ENCODE data around the gene ZDHHC11B.
"Not testable (repeated sequence)": the region's sequence is repeated elsewhere in the genome, so short reads cannot be mapped to it uniquely, and the experiment has no call there.

ZDHHC11B gene

GRCh38 chr5:682216-682615 lies 102.3 kb downstream of the ZDHHC11B start:
- not testable (repeated sequence) for H3K36me3 ChIP-seq (ENCODE audit: control insufficient read depth in 5 of 5, insufficient read depth in 5 of 5, low read length in 5 of 5); H3K4me1 ChIP-seq (ENCODE audit: control insufficient read depth in 5 of 5, insufficient read depth in 5 of 5, low read length in 5 of 5)

GRCh38 chr5:681317-682191 lies 103.0 kb downstream of the ZDHHC11B start:
- not testable (repeated sequence) for H3K9ac ChIP-seq (ENCODE audit: low read length in 5 of 5); H3K27me3 ChIP-seq (ENCODE audit: control insufficient read depth in 5 of 5, insufficient read depth in 4 of 5, low read length in 5 of 5); H3K27ac ChIP-seq (ENCODE audit: low read depth, low read length); H3K4me3 ChIP-seq (ENCODE audit: low read depth in 1 of 5, low read length in 5 of 5); H3K4me1 ChIP-seq (ENCODE audit: control insufficient read depth in 5 of 5, insufficient read depth in 5 of 5, low read length in 5 of 5); H3K36me3 ChIP-seq (ENCODE audit: control insufficient read depth in 5 of 5, insufficient read depth in 5 of 5, low read length in 5 of 5); H3K9me3 ChIP-seq (ENCODE audit: control insufficient read depth in 5 of 5, low read length in 5 of 5)

More at GRCh38 chr5:682216-682615, 102.3 kb downstream of the ZDHHC11B start:
- not testable (repeated sequence) for H3K9me3 ChIP-seq (ENCODE audit: control insufficient read depth in 5 of 5, low read length in 5 of 5); H3K27ac ChIP-seq (ENCODE audit: low read depth, low read length); H3K9ac ChIP-seq (ENCODE audit: low read length in 5 of 5); H3K27me3 ChIP-seq (ENCODE audit: control insufficient read depth in 5 of 5, insufficient read depth in 4 of 5, low read length in 5 of 5); H3K4me3 ChIP-seq (ENCODE audit: low read depth in 1 of 5, low read length in 5 of 5)

GRCh38 chr5:680836-681235 lies 103.7 kb downstream of the ZDHHC11B start:
- H3K27me3 ChIP-seq (ENCODE audit: control insufficient read depth in 5 of 5, insufficient read depth in 4 of 5, low read length in 5 of 5); H3K36me3 ChIP-seq (ENCODE audit: control insufficient read depth in 5 of 5, insufficient read depth in 5 of 5, low read length in 5 of 5); H3K9ac ChIP-seq (ENCODE audit: low read length in 5 of 5); H3K4me3 ChIP-seq (ENCODE audit: low read depth in 1 of 5, low read length in 5 of 5); H3K9me3 ChIP-seq (ENCODE audit: control insufficient read depth in 5 of 5, low read length in 5 of 5); H3K4me1 ChIP-seq (ENCODE audit: control insufficient read depth in 5 of 5, insufficient read depth in 5 of 5, low read length in 5 of 5); H3K27ac ChIP-seq (ENCODE audit: low read depth, low read length): not testable (repeated sequence)

- not testable (repeated sequence) for H3K4me1 ChIP-seq (ENCODE audit: control insufficient read depth in 5 of 5, insufficient read depth in 5 of 5, low read length in 5 of 5); H3K36me3 ChIP-seq (ENCODE audit: control insufficient read depth in 5 of 5, insufficient read depth in 5 of 5, low read length in 5 of 5); H3K27ac ChIP-seq (ENCODE audit: low read depth, low read length)
These were observed 104.3 kb downstream of the ZDHHC11B start for GRCh38 chr5:680118-680795.

DNA sequence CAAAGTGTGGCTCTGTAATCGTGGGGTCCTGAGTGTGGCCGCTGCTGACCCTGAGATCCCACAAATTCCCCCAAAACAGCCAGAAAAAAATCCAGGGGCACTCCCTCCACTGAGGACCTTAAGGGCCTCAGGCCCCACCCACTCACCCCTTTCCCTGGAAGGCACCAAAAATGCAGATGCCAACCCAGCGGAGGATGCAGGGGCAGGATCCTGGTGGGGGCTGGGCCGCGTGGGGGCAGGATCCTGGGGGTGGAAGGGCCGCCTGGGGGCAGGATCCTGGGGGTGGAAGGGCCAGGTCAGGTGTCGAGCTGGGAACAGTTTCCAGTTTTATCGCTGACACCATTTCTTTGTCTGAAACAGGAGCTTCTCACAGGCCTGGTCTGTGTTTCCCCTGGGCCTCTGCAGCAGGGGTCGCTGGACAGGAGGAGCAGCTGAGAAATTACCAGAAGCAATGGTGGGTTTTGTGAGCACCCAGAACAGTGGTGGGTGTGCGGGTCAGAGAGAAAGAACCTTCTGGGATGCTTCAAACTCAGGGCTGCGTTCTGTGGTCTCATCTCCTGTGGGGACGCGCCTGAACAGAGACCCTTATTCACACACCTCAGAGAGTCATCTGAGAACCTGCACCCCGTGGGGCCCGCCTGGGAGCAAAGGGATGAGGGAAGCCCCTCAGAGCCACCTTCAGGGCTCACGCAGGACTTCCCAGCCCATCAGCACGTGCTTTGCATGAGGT lies 105.2 kb downstream of the ZDHHC11B start:
- H3K36me3 ChIP-seq (ENCODE audit: control insufficient read depth in 5 of 5, insufficient read depth in 5 of 5, low read length in 5 of 5); H3K4me3 ChIP-seq (ENCODE audit: low read depth in 1 of 5, low read length in 5 of 5); H3K27ac ChIP-seq (ENCODE audit: low read depth, low read length); H3K27me3 ChIP-seq (ENCODE audit: control insufficient read depth in 5 of 5, insufficient read depth in 4 of 5, low read length in 5 of 5); H3K9me3 ChIP-seq (ENCODE audit: control insufficient read depth in 5 of 5, low read length in 5 of 5); H3K9ac ChIP-seq (ENCODE audit: low read length in 5 of 5): not testable (repeated sequence)
- H3K4me1 ChIP-seq (ENCODE audit: control insufficient read depth in 5 of 5, insufficient read depth in 5 of 5, low read length in 5 of 5), result peaks cover 0 to 15% (median 6%) of the 10 kb centered on the region in 5 donors

More at GRCh38 chr5:680118-680795, 104.3 kb downstream of the ZDHHC11B start:
- H3K27me3 ChIP-seq (ENCODE audit: control insufficient read depth in 5 of 5, insufficient read depth in 4 of 5, low read length in 5 of 5); H3K4me3 ChIP-seq (ENCODE audit: low read depth in 1 of 5, low read length in 5 of 5); H3K9me3 ChIP-seq (ENCODE audit: control insufficient read depth in 5 of 5, low read length in 5 of 5); H3K9ac ChIP-seq (ENCODE audit: low read length in 5 of 5): not testable (repeated sequence)

DNA sequence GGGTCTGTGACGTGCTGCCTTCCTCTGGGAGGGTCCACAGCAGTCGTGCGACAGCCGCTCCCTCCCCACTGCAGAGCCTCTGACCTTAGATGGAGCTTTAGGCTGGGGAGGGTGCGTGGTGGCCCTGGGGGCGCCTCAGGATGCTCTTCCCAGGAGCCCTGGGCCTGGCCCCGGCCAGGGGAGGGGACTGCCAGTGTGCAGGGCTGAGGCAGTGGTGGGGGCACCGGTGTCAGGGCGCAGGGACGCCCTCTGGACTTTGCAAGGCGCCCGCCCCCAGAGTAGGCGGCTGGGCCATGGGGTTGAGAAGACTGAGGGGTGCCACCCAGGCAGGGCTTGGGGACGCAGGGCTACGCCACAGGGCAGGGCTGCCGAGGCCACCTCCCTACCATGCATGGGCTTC lies 106.0 kb downstream of the ZDHHC11B start:
- H3K36me3 ChIP-seq (ENCODE audit: control insufficient read depth in 5 of 5, insufficient read depth in 5 of 5, low read length in 5 of 5); H3K9ac ChIP-seq (ENCODE audit: low read length in 5 of 5); H3K27me3 ChIP-seq (ENCODE audit: control insufficient read depth in 5 of 5, insufficient read depth in 4 of 5, low read length in 5 of 5); H3K4me3 ChIP-seq (ENCODE audit: low read depth in 1 of 5, low read length in 5 of 5); H3K27ac ChIP-seq (ENCODE audit: low read depth, low read length); H3K9me3 ChIP-seq (ENCODE audit: control insufficient read depth in 5 of 5, low read length in 5 of 5): not testable (repeated sequence)
- H3K4me1 ChIP-seq (ENCODE audit: control insufficient read depth in 5 of 5, insufficient read depth in 5 of 5, low read length in 5 of 5), result peaks cover 0 to 20% (median 14%) of the 10 kb centered on the region in 5 donors

DNA sequence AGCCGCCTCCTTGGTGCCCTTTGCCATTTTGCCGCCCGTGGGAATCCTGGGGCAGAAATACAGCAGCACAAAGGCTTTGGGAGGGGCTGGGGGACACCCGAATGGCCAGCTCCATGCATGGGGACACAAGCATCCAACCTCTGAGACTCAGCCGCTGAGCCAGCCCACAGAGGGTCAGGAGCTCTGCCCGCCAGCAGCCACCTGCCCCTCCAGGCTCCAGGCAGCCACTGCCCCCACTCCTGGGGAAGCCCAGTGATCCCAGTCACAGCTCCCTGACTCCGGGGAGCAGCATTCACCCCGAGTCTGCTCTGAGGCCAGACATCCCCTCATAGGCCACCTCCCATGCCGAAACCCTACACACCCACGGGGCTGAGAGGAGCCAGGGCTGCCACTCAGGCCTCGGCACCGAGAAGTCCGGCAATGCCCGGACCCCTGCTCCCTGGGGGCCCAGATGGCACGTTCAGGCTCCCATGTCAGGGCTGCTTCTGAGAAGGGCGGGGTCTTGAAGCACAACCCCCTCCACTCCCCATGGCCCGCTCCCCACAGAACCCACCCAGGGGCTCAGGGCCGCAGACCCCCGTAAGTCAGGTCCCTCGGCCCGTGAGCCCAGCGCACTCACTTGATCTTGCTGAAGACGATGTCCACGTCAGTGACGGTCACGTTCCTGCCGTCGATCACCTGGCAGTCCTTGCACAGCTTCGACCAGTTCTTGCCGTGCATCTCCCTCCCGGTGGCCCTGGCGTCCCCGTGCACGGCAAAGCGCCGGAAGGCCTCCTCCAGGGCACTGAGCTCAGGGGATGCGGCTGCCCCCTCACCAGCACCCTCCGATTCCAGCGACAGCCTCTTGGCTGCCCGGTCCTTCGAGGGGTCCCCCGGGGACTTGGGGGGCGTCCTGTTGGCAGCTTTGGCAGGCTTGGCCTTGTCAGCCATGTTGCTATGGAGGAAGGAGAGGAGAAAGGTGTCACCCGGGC lies 107.1 kb downstream of the ZDHHC11B start:
- Histone ChIP-seq H3K9ac (ENCODE audit: low read length in 5 of 5) (no peak overlapping the region), H3K4me3 (ENCODE audit: low read depth in 1 of 5, low read length in 5 of 5) (no peak overlapping the region), H3K9me3 (ENCODE audit: control insufficient read depth in 5 of 5, low read length in 5 of 5) (no peaks in the 10 kb centered on the region), H3K36me3 (ENCODE audit: control insufficient read depth in 5 of 5, insufficient read depth in 5 of 5, low read length in 5 of 5) (no peaks in the 10 kb centered on the region), H3K27me3 (ENCODE audit: control insufficient read depth in 5 of 5, insufficient read depth in 4 of 5, low read length in 5 of 5) (peaks cover 0 to 11% (median 0%) of the 10 kb centered on the region in 5 donors), H3K27ac (ENCODE audit: low read depth, low read length) (no peak overlapping the region), H3K4me1 (ENCODE audit: control insufficient read depth in 5 of 5, insufficient read depth in 5 of 5, low read length in 5 of 5) (peaks cover 2 to 29% (median 25%) of the 10 kb centered on the region in 5 donors)

DNA sequence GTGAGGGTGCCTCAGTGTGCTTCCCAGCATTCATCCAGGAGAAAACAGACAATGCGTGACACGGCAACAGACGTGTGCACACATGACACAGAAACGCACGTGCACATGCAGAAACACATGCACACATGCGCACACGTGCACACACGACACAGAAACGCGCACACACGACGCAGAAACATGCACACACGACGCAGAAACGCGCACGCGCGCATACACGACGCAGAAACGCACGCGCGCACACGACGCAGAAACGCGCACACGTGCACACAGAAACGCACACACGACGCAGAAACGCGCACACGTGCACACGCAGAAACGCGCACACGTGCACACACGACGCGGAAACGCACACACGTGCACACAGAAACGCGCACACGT lies 107.8 kb downstream of the ZDHHC11B start:
- H3K9me3 ChIP-seq (ENCODE audit: control insufficient read depth in 5 of 5, low read length in 5 of 5), result no peaks in the 10 kb centered on the region
- peaks cover 4 to 36% (median 33%) of the 10 kb centered on the region in 5 donors for H3K4me1 ChIP-seq (ENCODE audit: control insufficient read depth in 5 of 5, insufficient read depth in 5 of 5, low read length in 5 of 5)
- peaks cover 0 to 14% (median 0%) of the 10 kb centered on the region in 5 donors for H3K27me3 ChIP-seq (ENCODE audit: control insufficient read depth in 5 of 5, insufficient read depth in 4 of 5, low read length in 5 of 5)
- H3K27ac ChIP-seq (ENCODE audit: low read depth, low read length), result no peak overlapping the region
- H3K9ac ChIP-seq (ENCODE audit: low read length in 5 of 5), result no peak overlapping the region
- H3K36me3 ChIP-seq (ENCODE audit: control insufficient read depth in 5 of 5, insufficient read depth in 5 of 5, low read length in 5 of 5), result no peaks in the 10 kb centered on the region
- H3K4me3 ChIP-seq (ENCODE audit: low read depth in 1 of 5, low read length in 5 of 5), result no peak overlapping the region

DNA sequence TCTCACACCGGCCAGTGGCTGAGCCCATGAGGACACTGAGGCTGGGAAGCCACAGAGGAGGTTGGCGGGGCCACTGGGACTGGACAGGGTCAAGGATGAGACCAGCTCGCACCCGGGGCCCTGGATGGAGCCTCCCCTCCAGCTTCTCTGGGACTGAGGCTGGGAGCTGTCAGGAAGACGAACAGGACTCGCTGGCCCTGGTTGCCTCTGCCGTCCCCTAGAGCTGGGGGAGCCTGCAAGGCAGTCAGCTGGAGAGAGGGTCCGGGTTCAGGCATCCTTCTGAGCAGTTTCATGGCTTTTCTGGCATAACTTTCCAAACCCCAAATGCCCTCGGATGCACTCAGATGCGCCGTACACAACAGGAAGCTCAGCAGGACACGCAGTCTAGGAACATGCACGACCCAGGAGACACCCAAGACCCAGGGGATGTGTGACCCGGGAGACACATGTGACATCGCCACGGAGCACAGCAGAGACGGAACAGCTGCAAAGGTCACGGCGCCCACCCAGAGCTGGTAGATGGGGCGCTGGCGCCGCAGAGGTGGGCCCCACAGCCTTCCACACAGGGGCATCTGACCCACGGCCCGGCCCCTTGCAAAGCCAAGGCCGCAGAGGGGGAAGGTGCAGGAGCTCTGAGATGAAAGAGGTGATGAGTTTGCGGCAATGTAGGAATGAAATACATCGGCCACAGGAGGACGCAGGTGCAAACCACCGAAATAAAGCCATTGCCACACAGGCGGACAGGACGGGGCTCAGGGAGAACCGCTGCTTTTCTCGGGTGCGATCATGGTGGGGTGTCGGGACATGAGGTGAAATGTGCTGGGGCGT lies 108.4 kb downstream of the ZDHHC11B start:
- Histone ChIP-seq H3K4me3 (ENCODE audit: low read depth in 1 of 5, low read length in 5 of 5) (no peak overlapping the region), H3K4me1 (ENCODE audit: control insufficient read depth in 5 of 5, insufficient read depth in 5 of 5, low read length in 5 of 5) (peaks cover 4 to 42% (median 38%) of the 10 kb centered on the region in 5 donors), H3K9me3 (ENCODE audit: control insufficient read depth in 5 of 5, low read length in 5 of 5) (no peaks in the 10 kb centered on the region), H3K27me3 (ENCODE audit: control insufficient read depth in 5 of 5, insufficient read depth in 4 of 5, low read length in 5 of 5) (peaks cover 0 to 14% (median 0%) of the 10 kb centered on the region in 5 donors), H3K36me3 (ENCODE audit: control insufficient read depth in 5 of 5, insufficient read depth in 5 of 5, low read length in 5 of 5) (no peaks in the 10 kb centered on the region), H3K27ac (ENCODE audit: low read depth, low read length) (no peak overlapping the region), H3K9ac (ENCODE audit: low read length in 5 of 5) (no peak overlapping the region)
